ENCODE data around the gene RPS3.

DNA sequence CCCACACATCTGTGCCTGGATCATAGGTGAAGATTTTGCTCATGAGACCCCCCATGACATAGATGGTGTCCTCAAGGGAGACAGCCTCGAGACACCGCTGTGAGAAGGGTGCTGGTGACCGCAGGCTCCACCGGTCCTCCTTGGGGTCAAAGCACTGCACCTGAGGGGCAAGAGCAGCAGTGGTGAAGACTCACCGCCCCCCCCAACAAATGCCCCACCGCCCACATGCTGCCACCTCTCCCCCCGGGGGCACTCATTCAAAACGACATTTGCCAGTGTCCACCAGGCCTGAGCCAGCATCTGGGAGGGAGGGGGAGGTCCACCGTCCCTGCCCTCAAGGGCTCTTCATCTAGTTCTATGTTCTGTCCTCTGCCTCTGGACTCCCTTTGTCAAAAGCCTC, 24.4 kb downstream of the RPS3 start:
- no peak for TF ChIP-seq EZH2 (IDR thresholded peaks at IDR 0.05; ENCODE audit: borderline replicate concordance, low read length)
- TF ChIP-seq, protein P1, sequence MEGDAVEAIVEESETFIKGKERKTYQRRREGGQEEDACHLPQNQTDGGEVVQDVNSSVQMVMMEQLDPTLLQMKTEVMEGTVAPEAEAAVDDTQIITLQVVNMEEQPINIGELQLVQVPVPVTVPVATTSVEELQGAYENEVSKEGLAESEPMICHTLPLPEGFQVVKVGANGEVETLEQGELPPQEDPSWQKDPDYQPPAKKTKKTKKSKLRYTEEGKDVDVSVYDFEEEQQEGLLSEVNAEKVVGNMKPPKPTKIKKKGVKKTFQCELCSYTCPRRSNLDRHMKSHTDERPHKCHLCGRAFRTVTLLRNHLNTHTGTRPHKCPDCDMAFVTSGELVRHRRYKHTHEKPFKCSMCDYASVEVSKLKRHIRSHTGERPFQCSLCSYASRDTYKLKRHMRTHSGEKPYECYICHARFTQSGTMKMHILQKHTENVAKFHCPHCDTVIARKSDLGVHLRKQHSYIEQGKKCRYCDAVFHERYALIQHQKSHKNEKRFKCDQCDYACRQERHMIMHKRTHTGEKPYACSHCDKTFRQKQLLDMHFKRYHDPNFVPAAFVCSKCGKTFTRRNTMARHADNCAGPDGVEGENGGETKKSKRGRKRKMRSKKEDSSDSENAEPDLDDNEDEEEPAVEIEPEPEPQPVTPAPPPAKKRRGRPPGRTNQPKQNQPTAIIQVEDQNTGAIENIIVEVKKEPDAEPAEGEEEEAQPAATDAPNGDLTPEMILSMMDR (conservative IDR thresholded peaks at IDR 0.05 in 1 of 2, IDR thresholded peaks at IDR 0.05 in 1 of 2; ENCODE audit: extremely low read depth in 1 of 2, insufficient read depth in 1 of 2, low read depth in 1 of 2, low read length in 2 of 2) = no peak

Measured in mammary epithelial cell (primary cell).